ENCODE measurements around the gene RPS21. TPM values are rescaled to one million over a fixed set of nuclear protein-coding genes. Genes with fewer than 3 reads are reported as not detected.
A peak's percentile ranks its signal among the peaks of the same experiment; 100 is the strongest.

Gene RPS21
- total and polyA plus RNA-seq, 2 of the 13 experiments (the other 11 are each of a cell fraction or from before 2014, with no cell fraction given): 2,647 to 11,063 TPM

- peak; percentile 97 for TF ChIP-seq ZNF574 (CRISPR knock-in tag; IDR thresholded peaks at IDR 0.05)
- 0 out of 2 replicates have a peak, but pooled peaks have one; percentile 12 for TF ChIP-seq MTERF4 (CRISPR knock-in tag; IDR thresholded peaks at IDR 0.05)
- peak; percentile 95; the same call in 1 of the 2 replicates for TF ChIP-seq ZBTB46 (CRISPR knock-in tag; IDR thresholded peaks at IDR 0.05; ENCODE audit: borderline replicate concordance)
- TF ChIP-seq, protein P1, sequence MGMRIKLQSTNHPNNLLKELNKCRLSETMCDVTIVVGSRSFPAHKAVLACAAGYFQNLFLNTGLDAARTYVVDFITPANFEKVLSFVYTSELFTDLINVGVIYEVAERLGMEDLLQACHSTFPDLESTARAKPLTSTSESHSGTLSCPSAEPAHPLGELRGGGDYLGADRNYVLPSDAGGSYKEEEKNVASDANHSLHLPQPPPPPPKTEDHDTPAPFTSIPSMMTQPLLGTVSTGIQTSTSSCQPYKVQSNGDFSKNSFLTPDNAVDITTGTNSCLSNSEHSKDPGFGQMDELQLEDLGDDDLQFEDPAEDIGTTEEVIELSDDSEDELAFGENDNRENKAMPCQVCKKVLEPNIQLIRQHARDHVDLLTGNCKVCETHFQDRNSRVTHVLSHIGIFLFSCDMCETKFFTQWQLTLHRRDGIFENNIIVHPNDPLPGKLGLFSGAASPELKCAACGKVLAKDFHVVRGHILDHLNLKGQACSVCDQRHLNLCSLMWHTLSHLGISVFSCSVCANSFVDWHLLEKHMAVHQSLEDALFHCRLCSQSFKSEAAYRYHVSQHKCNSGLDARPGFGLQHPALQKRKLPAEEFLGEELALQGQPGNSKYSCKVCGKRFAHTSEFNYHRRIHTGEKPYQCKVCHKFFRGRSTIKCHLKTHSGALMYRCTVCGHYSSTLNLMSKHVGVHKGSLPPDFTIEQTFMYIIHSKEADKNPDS (CRISPR knock-in tag; IDR thresholded peaks at IDR 0.05): 0 out of 2 replicates have a peak, but pooled peaks have one; percentile 11
- peak; percentile 91 for TF ChIP-seq SIN3A (IDR thresholded peaks at IDR 0.05; ENCODE audit: borderline replicate concordance, low read depth, low read length)
- no peak for TF ChIP-seq TRIM22 (IDR thresholded peaks at IDR 0.05)
- TF ChIP-seq ZNF510 (CRISPR knock-in tag; IDR thresholded peaks at IDR 0.05; ENCODE audit: low read depth): peak; percentile 95
- TF ChIP-seq TMF1 (CRISPR knock-in tag; IDR thresholded peaks at IDR 0.05; ENCODE audit: low read depth): peak; percentile 22; the same call in 1 of the 2 replicates
- TF ChIP-seq STAT5B (CRISPR knock-in tag; IDR thresholded peaks at IDR 0.05): no peak; the same call in 1 of the 2 replicates
- no peak for TF ChIP-seq XBP1 (CRISPR knock-in tag; IDR thresholded peaks at IDR 0.05)
- TF ChIP-seq PAX8 (CRISPR knock-in tag; IDR thresholded peaks at IDR 0.05; ENCODE audit: borderline replicate concordance): peak; percentile 71; the same call in 1 of the 2 replicates
- TF ChIP-seq KAT7 (CRISPR knock-in tag; IDR thresholded peaks at IDR 0.05; ENCODE audit: borderline replicate concordance): peak; percentile 97
- TF ChIP-seq ZNF616 (CRISPR knock-in tag; IDR thresholded peaks at IDR 0.05; ENCODE audit: low read depth): no peak; the same call in 1 of the 2 replicates
- peak; percentile 97 for TF ChIP-seq ZNF761 (CRISPR knock-in tag; conservative IDR thresholded peaks at IDR 0.05)
- peak; percentile 73 for TF ChIP-seq TEAD3 (CRISPR knock-in tag; optimal IDR thresholded peaks at IDR 0.05; ENCODE audit: borderline replicate concordance)
- TF ChIP-seq, protein P2, sequence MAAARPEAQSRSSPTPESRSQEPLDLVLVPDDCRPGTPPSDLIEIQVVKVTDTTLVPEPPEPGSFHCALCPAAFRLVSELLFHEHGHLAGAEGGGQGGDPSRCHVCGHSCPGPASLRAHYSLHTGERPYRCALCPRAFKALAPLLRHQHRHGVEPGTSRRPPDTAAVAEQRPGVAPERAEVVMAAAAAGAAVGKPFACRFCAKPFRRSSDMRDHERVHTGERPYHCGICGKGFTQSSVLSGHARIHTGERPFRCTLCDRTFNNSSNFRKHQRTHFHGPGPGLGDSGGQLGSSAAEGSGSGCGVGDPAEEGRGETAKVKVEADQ (CRISPR knock-in tag; IDR thresholded peaks at IDR 0.05; ENCODE audit: borderline replicate concordance): no peak; the same call in 1 of the 2 replicates
- TF ChIP-seq SYNCRIP (IDR thresholded peaks at IDR 0.05; ENCODE audit: insufficient read depth, low read depth, low read length): no peak
- peak; percentile 100 for TF ChIP-seq NR2C2 (CRISPR knock-in tag; IDR thresholded peaks at IDR 0.05; ENCODE audit: borderline replicate concordance)
These were observed at the start of gene RPS21 (continued) for GRCh38 chr20:62386383-62387218.

Data from HepG2 (cell line).